ENCODE measurements around the gene JARID2.

JARID2 gene

DNA sequence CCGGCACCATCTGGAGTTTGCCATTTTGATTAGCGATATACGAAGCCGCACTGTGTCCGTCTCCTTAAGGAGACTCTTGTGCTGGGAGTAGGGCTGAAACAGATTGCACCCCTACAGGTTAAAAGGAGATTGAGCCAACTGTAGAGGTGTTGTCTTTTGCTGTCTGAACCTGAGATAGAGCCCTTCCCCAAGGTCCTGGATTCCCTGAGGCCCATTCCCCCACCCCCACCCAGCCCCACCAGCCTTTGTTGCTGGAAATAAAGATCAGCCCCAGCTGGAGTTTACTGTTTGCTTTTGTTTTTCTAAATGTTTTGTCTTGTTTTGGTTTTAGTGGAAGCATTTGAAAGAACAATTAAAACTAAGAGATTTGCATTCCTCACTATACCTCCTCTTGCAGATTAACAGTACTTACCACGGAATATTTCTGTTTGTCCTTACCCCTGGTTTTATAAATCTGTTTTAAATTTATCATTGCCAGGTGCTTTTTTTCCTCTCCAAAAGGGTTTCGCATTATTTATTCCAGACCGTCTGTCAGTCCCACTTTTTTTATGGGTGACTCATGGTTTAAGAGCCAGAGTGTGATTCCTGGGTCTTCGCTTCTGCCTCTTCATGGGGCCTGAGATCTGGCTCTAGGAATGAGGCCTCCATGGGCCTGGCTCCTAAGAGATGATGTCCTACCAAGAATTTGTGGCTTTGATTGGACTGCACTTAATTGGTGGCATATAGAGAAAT is 247.7 kb downstream of the JARID2 start:
- no peak for DNase-seq (ENCODE audit: low read depth)

DNA sequence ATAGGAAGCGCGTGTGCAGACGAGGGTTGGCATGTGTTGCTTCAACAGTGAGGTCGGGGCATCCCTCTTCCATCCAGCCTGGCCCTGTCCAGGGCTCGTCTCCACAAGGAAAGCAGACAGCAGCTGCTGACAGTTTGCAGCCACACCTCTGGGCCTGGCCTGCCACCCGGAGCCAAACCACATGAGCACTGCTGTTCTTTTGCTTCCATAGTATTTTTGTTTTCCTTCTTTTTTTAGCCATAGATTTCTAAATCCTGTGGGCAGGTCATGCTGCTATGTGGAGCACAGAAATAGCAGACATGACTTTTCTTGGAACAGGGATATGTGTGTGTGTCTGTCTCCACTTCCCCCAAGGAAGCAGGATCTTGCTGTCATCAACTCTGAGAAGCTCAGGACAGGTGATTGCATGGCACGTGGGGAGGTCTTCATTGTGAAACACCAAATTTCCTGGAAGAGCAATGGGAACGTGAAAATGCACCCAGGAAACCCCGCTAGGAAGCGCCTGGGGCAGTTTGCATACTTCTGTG is 249.6 kb downstream of the JARID2 start:
- no peak for DNase-seq (ENCODE audit: low read depth)

DNA sequence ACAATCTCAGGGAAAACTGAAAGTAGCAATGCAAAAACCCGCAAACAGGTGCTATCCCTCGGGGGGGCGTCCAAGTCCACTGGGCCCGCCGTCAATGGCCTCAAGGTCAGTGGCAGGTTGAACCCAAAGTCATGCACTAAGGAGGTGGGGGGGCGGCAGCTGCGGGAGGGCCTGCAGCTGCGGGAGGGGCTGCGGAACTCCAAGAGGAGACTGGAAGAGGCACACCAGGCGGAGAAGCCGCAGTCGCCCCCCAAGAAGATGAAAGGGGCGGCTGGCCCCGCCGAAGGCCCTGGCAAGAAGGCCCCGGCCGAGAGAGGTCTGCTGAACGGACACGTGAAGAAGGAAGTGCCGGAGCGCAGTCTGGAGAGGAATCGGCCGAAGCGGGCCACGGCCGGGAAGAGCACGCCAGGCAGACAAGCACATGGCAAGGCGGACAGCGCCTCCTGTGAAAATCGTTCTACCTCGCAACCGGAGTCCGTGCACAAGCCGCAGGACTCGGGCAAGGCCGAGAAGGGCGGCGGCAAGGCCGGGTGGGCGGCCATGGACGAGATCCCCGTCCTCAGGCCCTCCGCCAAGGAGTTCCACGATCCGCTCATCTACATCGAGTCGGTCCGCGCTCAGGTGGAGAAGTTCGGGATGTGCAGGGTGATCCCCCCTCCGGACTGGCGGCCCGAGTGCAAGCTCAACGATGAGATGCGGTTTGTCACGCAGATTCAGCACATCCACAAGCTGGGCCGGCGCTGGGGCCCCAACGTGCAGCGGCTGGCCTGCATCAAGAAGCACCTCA is 250.7 kb downstream of the JARID2 start:
- DNase-seq (ENCODE audit: low read depth): no peak

DNA sequence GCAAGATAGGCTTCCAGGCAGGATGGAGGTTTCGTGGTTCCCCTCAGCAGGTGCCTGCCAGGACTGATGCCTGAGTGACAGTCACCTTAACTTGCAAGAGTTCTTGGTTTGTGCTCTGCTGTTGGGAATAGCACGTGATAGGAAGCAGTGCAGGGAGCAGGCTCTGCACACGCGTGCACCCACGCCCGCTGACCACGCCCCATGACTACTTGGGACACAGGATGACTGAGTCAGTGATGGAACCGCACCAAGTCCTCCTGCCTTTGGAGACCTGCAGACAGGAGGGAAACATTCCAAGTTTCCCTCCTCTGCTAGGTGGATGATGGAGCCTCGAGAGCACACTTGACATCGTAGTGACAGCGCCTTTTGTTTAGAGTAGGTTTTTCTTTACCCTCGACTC is 252.8 kb downstream of the JARID2 start:
- DNase-seq (ENCODE audit: low read depth): no peak

DNA sequence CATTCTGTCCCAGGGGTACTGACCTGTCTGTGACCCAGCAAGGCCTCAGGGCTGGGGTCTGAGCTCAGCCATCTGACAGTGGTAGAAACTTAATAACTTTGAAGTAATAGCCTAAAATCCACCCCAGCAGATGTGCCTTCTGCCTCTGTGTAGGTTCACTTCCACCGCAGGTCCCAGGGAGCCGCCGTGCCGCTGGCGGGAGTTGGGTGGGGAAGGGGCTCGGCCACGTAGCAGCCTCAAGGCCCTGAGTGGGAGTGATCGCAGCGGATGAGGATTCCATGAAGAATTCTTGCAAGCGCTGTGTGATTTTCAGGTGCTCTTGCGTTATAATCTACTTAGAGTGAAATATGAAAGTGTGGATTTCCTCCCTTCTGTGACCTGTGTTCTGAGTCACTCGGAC is 253.3 kb downstream of the JARID2 start:
- no peak for DNase-seq (ENCODE audit: low read depth)

DNA sequence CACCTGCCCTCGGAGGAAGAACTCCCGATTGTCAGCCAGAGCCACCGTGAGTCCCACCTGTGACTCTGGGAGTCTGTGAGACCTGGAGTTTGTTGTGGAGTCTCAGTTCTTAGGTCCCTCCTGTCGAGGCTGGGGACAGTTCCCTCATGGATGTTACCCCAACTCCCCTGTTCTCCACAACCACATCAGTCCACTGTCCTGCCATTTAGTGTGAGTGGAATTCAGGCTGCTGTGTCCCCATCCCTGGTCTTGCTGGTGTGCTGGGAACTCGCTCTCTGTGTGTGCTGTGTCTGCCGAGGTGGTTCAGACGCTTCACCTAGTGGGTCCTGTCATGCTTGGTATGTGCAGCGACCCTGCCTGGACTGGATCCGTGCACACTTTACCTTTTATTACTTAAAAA is 253.7 kb downstream of the JARID2 start:
- no peak for DNase-seq (ENCODE audit: low read depth)

DNA sequence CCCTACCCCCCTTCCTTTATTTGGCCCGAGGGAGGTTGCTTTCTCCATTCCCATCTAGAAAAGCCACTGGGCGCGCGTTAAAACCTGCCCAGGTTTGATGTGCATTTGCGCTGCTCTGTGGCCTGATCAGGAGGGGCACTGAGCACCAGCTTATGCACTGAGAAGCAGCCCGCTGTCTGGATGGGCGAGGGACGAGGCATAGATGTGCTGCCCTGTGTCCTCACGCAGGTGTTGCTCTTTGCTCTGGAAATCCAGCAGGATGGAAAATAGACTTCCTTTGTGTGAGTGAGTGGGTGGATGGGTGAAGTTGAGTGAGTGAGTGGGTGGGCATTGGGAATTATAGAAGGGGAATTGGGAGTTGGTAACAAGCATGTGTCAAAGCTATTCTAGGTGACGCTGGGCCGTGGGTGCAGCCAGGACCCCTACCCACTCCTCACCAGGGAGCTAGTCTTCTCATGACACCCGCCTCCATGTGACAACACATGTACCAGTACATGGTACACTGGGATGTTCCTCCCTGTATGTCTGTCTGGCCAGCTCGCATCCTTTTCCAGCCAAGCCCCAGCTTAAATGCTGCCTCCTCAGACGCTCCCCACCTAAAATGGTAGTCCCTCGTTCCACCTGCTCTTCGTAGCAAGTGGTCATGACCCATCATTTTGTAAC is 254.3 kb downstream of the JARID2 start:
- no peak for DNase-seq (ENCODE audit: low read depth)

DNA sequence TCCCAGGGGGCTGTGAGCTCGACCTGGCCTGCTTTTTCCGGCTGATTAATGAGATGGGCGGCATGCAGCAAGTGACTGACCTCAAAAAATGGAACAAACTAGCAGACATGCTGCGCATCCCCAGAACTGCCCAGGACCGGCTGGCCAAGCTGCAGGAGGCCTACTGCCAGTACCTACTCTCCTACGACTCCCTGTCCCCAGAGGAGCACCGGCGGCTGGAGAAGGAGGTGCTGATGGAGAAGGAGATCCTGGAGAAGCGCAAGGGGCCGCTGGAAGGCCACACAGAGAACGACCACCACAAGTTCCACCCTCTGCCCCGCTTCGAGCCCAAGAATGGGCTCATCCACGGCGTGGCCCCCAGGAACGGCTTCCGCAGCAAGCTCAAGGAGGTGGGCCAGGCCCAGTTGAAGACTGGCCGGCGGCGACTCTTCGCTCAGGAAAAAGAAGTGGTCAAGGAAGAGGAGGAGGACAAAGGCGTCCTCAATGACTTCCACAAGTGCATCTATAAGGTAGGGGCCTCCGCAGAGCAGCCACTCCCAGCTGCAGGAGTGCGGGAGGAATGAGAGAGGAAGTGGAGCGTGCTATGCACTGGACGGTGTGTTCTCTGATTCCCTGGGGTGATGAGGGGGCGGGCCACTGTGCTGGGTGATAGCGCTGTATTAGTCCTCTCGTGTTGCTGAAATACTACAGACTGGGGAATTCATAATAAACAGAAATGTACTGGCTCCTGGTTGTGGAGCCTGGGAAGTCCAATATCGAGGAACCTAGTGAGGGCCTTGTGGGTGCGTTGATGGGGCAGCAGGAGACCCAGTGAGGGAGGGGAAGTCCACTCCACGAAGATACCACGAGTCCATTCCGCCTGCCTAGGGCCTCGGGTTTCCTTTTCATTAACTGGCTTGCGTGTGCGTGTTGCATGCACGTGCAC is 255.3 kb downstream of the JARID2 start:
- DNase-seq (ENCODE audit: low read depth): no peak

DNA sequence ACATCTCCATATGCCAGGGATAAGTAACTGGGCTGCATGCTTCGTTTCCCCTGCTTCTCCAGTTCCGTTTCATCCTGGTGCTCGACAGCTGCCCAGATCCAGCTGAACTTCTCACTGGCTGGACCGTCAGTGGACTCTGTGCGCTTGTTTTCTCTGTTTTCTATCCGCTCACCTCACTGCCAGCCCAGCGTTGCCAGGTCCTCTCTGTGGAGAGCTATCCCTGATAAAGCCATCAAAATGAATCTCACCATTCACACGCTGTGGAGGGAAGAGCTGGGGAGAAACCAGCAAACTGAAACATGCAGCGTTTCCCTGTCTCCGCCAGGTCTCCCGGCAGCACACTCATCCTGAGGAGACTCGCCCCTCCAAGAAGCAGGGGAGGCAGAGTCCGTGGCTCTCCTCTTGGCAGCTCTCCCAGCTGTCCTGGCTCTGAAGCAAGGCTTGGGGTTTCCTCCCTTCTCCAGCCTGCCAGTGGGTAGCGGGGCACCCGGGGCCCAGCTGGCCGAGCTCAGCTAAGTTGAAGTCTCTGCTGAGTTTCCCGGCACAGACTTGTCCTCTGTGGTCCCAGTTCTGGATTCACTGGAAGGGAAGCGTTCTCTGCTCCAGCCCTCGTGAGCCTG is 256.1 kb downstream of the JARID2 start:
- DNase-seq (ENCODE audit: low read depth): no peak

DNA sequence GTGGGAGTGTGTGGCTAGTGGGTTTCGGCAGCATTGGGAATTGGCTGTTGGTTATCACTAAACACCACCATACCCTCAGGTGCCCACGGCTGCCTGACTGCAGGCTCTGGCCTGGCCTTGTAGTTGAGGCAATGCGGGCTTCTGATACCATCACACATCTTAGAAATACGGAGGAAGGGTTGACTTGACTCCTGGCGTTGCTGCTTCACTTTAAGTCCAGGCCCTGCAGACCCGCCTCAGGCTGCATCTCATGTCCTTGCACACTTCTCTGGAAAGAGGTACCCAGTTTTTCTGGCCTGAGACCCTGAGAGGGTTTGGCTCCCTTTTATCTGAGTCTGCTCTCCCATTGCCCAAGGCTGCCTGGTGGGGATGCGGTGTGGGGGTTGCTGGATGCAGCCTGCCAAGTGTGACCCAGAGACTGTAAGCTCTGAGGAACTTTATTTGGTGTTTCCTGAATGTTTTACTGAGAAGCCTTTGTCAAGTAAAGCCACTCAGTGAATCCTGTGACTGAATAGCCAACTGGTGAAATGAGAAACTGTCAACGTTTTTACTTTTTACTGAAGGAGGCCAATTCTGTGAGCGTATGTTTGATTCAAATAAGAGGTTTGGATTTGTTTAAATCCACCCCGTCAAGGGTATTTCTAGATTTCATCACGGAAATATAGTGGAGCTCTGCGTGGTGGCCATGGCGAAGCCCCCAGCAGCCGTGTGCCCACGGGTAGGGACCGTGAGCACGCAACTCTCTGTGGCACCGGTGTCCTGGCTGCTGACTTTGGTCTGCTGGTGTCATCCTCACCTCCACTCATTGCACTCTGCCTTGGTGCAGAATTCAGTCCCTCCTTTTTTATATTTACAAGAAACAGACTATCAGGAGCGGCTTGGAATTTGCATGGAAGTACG is 256.8 kb downstream of the JARID2 start:
- no peak for DNase-seq (ENCODE audit: low read depth)

DNA sequence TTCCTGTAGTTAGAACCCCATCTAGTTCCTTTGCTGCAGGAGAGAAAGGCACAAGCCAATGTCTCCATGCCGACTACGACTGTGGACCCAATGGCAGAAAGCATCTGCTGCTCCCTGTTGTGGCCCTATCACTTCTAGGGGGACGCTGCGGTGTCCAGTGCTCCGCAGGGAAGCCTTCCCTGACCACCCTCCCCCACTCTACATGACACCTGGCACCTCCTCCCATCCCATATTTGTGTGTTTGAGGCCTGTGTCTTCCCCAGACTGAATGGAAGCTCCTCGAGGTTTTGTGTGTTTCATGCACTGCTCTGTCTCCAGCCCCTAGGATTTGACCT is 257.4 kb downstream of the JARID2 start:
- DNase-seq (ENCODE audit: low read depth): no peak

DNA sequence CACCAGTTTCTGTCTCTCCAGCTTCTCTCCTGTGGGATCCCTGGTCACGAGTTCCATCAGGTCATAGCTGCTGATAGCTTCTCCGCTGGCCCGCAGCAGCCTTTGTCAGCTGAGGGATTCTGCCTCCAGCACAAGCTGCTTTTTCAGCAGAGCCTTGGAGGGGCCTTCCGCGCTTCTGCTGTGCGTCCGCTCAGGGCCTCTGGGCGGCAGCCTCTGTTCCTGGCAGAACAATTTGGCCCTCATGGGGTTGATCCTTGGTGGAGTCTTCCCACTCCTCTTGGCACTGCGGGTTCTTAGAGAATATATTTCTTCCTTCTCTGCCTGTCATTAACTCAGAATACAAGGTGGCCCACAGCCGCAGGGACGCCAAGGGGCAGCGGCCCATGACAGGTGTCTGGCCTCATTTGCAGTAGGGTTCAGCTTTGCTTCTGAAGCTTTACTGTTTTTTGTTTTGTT is 258.2 kb downstream of the JARID2 start:
- no peak for DNase-seq (ENCODE audit: low read depth)

DNA sequence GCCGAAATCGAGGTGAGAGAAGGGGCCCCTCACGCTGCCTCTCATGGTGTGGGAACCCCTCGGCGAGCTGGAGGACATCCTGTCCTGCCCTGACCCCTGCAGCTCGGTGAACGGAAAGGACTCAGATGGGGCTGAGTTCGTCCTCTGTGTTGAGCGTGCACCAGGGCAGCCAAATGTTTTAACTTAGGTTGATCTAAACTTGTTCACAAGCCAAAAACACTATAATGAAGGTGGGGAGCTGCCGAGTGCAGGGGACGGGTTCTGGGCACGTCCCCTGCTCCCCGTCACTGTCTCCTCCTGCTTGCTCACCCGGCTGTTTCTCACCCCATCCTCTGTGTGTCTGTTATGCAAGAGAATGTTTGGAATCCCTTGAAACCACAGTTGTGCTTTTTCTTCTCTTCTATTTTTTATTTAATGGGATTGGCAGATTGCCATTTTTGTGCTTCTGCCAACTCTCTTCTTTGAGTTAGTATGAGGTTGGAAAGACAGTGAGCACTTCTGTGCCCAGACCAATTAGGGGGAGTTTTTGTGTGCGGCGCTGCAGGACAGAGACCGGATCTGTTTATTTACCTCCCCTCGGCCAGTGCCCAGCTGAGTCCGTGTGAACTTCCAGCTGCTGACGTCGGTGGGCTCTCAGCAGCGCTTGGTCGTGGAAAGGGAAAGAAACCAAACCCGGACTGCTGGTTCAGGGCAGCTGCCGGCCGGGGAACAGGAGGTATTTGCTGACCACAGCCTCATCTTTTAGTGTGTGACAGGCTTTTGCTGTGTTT is 258.9 kb downstream of the JARID2 start:
- no peak for DNase-seq (ENCODE audit: low read depth)

DNA sequence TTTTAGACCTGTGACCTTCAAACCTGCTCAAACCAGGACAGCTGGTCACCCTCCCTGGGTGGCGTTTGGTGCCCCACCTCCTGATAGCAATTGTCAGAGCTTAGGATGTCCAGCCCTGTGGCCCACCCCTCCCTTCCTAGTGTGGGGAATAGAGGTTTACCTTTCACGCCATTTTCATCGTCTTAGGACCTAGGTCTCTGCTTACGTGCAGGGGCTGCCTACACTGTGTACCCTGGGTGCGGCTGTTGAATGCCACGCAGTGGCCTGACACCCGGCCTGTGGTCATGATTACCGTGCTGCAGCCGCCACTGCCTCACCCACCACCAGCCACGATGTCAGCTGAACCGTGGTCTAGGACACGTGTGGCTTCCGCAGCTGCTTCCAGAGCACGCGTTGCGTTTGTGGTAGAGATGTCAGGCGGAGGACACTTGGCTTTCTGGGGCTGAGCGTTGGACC is 259.6 kb downstream of the JARID2 start:
- no peak for DNase-seq (ENCODE audit: low read depth)

DNA sequence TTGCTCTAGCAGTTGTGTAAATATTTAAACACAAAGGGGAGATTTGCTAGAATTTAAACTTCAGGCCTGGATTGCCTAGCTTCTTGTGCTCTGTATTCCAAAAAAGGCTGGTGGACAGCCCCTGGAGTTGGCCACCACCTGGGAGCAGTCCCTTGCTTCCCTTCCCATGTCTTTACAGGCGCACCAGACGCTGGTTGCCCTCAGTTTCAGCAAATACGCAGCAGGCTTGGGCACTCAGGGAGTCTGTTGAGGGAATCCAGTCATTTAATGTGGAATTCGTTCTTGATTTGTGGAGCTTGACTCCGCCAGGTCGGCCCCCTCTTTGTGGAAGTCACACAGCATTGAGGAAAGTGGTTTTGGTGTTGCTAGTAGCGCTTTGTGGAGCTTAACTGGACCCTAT is 260.2 kb downstream of the JARID2 start:
- DNase-seq (ENCODE audit: low read depth): no peak

DNA sequence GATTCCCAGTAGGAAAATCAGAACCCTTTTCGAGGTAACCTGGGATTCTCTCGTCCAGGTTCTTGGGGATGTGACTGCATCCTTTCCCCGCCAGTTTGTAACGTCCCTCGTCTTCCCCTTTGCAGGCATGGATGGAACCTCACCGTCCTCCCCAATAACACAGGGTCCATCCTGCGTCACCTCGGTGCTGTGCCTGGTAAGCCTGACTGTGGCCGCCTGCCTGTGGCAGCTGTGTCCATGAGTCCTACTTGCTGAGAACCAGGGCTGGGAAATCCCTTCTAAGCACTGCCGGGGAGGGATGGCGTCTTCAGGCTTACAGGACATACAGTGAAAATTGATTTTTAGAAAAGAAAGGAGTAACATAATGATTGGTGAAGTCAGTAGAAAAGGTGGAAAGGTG is 261.4 kb downstream of the JARID2 start:
- no peak for DNase-seq (ENCODE audit: low read depth)

DNA sequence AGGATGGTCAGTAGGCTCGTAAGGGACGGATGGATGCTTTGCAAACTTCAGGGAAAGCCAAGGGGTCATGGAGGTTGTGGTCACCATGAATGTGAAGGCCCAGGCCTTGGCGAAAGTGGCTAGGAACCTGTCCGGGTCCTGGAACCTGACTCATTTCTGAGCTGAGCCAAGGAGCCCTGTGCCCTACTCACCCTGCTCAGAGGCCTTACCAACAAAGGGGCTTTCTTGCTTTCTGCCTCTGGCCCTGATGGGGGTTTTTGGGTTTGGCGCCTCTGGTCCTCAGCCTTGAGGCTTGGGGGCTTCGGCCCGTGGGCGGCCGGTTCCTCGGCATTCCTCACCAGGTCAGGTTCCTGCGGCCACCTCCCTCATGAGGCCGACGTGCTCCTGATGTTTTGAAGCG is 261.9 kb downstream of the JARID2 start:
- no peak for DNase-seq (ENCODE audit: low read depth)

DNA sequence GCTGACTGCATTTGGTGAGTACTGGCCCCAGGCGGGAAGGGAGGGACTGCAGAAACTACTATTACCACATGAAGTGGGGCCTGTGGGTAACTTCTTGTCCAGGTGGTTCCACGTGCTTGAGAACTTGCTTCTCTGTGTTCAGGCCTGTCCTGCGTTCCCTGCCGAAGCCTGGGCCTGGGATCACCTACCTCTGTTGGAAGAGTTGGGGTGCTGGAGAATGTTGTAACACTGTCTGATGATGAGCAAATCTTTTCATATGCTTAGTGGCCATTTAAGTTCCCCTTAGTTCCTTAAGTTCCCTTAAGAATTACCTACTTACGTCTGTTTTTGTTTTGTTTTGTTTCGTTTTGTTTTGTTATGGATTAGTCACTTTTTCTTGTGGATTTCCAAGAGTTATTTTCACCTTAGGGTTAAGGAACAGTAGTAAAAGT is 262.6 kb downstream of the JARID2 start:
- no peak for DNase-seq (ENCODE audit: low read depth)

DNA sequence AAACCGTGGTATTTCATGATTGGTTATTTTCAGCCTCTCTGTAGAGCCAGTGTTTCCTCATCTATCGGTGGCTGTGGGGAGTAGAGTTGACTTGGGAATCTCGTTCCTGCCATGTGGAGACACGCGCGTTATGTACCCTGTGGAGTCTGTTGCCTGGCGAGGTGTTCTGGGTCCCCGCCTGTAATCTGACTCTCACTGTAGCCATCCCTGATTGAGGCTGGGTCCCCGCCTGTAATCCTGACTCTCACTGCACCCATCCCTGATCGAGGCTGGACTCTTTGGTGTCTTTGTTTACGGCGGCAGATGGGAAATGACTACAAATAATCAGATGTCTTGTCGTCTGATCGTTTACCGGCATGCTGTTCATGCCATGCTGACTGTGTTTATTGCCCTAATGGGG is 263.1 kb downstream of the JARID2 start:
- DNase-seq (ENCODE audit: low read depth): no peak
